ENCODE measurements around the gene PSMD1.

PSMD1 gene

GRCh38 chr2:231198291-231199173 lies 141.9 kb downstream of the PSMD1 start, which contains the start of gene ARMC9 (continued):
- TF ChIP-seq ZNF488 (tag by site-specific recombination; IDR thresholded peaks at IDR 0.05) (no peak), ZNF621 (tag by site-specific recombination; IDR thresholded peaks at IDR 0.05) (no peak), ZBTB20 (tag by site-specific recombination; IDR thresholded peaks at IDR 0.05) (no peak; the same call in 1 of the 2 replicates), ZNF354C (tag by site-specific recombination; IDR thresholded peaks at IDR 0.05; ENCODE audit: borderline replicate concordance, low read depth) (no peak), ZNF514 (tag by site-specific recombination; IDR thresholded peaks at IDR 0.05) (no peak), HOXA7 (CRISPR knock-in tag; IDR thresholded peaks at IDR 0.05; ENCODE audit: borderline replicate concordance) (no peak), ZSCAN5A (tag by site-specific recombination; IDR thresholded peaks at IDR 0.05) (no peak), WT1 (tag by site-specific recombination; IDR thresholded peaks at IDR 0.05) (no peak), ZEB2 (tag by site-specific recombination; IDR thresholded peaks at IDR 0.05) (no peak), ZBTB11 (tag by site-specific recombination; conservative IDR thresholded peaks at IDR 0.05; ENCODE audit: low read depth) (no peak; the same call in none of the 2 replicates), ZNF777 (tag by site-specific recombination; IDR thresholded peaks at IDR 0.05; ENCODE audit: borderline replicate concordance) (0 out of 2 replicates have a peak, but pooled peaks have one; percentile 18), ZNF223 (tag by site-specific recombination; IDR thresholded peaks at IDR 0.05) (no peak), EGR2 (tag by site-specific recombination; IDR thresholded peaks at IDR 0.05; ENCODE audit: low read depth) (no peak; the same call in 1 of the 2 replicates), ZNF394 (tag by site-specific recombination; IDR thresholded peaks at IDR 0.05; ENCODE audit: borderline replicate concordance) (0 out of 2 replicates have a peak, but pooled peaks have one; percentile 27), ZNF677 (tag by site-specific recombination; IDR thresholded peaks at IDR 0.05) (no peak), ZNF26 (tag by site-specific recombination; IDR thresholded peaks at IDR 0.05) (no peak), ZNF140 (tag by site-specific recombination; IDR thresholded peaks at IDR 0.05) (no peak), ZNF19 (tag by site-specific recombination; IDR thresholded peaks at IDR 0.05; ENCODE audit: low read depth) (no peak), YY1 (tag by site-specific recombination; IDR thresholded peaks at IDR 0.05) (no peak), ZNF558 (tag by site-specific recombination; IDR thresholded peaks at IDR 0.05) (no peak), ZFP3 (tag by site-specific recombination; IDR thresholded peaks at IDR 0.05; ENCODE audit: low read depth) (no peak), ZFP69B (tag by site-specific recombination; IDR thresholded peaks at IDR 0.05) (peak; percentile 82; the same call in 1 of the 2 replicates), ZNF792 (tag by site-specific recombination; IDR thresholded peaks at IDR 0.05) (no peak), ZNF658 (tag by site-specific recombination; IDR thresholded peaks at IDR 0.05) (no peak), ZNF266 (tag by site-specific recombination; IDR thresholded peaks at IDR 0.05; ENCODE audit: low read depth) (no peak), ZNF837 (tag by site-specific recombination; IDR thresholded peaks at IDR 0.05) (no peak), ZNF221 (tag by site-specific recombination; IDR thresholded peaks at IDR 0.05; ENCODE audit: borderline replicate concordance) (no peak), ZNF76 (tag by site-specific recombination; IDR thresholded peaks at IDR 0.05; ENCODE audit: borderline replicate concordance, low read depth) (peak; percentile 77), ZNF274 (IDR thresholded peaks at IDR 0.05; ENCODE audit: low read length) (no peak), ZNF274 (tag by site-specific recombination; IDR thresholded peaks at IDR 0.05; ENCODE audit: borderline replicate concordance) (no peak), ZNF169 (tag by site-specific recombination; IDR thresholded peaks at IDR 0.05) (no peak), CTCF (tag by site-specific recombination; IDR thresholded peaks at IDR 0.05) (no peak)
